ENCODE results near the gene TREM2. TPM values are rescaled to one million over a fixed set of nuclear protein-coding genes. Genes with fewer than 3 reads are reported as not detected.

TREM2 gene
- total and polyA plus RNA-seq, 2 donors (not counting 1 experiment from before 2014, with no cell fraction given) = 0.33 TPM; not detected in 1

DNA sequence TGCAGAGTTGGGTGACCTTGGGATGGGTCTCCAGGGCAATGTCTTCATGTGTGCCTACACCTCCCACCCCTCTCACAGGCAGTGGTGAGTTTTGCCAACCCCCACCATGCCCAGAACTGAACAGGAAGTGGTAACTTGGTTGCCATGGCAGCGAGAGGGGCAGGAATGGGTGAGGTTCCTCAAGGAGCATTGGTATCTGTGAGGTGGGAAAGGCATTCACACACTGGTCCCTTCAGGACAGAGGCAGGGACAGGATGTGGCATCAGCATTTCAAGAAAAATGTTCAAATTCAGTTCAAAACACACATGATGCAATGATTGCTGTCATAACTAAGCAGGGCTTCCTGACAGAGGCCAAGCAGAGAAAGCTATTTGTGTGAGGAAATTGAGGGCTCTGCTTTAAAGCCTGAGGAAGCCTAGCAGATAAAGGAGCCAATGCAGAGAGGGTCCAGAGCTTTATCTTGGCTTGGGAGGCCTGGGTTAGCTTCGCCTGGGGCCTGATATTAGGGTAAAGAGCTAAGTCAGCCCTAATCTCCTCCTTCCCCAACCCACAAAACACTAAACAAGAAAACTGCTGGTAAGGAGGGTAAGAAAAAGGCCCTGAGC lies 37.5 kb upstream of the TREM2 start:
- H3K4me1 Mint-ChIP-seq = peaks cover 81% of the 10 kb centered on the region
- peak overlapping the region; percentile 97 for H3K27ac Mint-ChIP-seq
- TF ChIP-seq EZH2 (IDR thresholded peaks at IDR 0.05; ENCODE audit: borderline replicate concordance, insufficient read depth, low read depth, low read length, poor library complexity, severe bottlenecking) = no peak
- TF ChIP-seq, protein P1, sequence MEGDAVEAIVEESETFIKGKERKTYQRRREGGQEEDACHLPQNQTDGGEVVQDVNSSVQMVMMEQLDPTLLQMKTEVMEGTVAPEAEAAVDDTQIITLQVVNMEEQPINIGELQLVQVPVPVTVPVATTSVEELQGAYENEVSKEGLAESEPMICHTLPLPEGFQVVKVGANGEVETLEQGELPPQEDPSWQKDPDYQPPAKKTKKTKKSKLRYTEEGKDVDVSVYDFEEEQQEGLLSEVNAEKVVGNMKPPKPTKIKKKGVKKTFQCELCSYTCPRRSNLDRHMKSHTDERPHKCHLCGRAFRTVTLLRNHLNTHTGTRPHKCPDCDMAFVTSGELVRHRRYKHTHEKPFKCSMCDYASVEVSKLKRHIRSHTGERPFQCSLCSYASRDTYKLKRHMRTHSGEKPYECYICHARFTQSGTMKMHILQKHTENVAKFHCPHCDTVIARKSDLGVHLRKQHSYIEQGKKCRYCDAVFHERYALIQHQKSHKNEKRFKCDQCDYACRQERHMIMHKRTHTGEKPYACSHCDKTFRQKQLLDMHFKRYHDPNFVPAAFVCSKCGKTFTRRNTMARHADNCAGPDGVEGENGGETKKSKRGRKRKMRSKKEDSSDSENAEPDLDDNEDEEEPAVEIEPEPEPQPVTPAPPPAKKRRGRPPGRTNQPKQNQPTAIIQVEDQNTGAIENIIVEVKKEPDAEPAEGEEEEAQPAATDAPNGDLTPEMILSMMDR (IDR thresholded peaks at IDR 0.05) = no peak
- no CpG with 5 or more reads among the region's 2 CpGs for WGBS (ENCODE audit: insufficient coverage)
- H3K79me2 ChIP-seq (ENCODE audit: control insufficient read depth, insufficient read depth, low read length) = peaks cover 34% of the 10 kb centered on the region
- H3K4me2 ChIP-seq (replicated peaks; ENCODE audit: low read depth, low read length, poor library complexity, severe bottlenecking) = peak overlapping the region; percentile 80
- H3K9me3 Mint-ChIP-seq (ENCODE audit: insufficient read depth) = no peaks in the 10 kb centered on the region
- peak; percentile 35 for ATAC-seq (ENCODE audit: low read depth)
- peak overlapping the region; percentile 63 for H3K9ac ChIP-seq (ENCODE audit: low read length)
- H4K20me1 ChIP-seq (ENCODE audit: control insufficient read depth, insufficient read depth, low read length, poor library complexity, severe bottlenecking) = peaks cover 17% of the 10 kb centered on the region
- no peaks in the 10 kb centered on the region for H3K27me3 ChIP-seq (replicated peaks in 1 of 4; ENCODE audit: control extremely low read depth in 1 of 4, control insufficient read depth in 3 of 4, insufficient read depth in 4 of 4, low read length in 3 of 4)
- ChIA-PET POLR2A (interaction anchor here (1.1 kb wide), 1 partner anchor 128 kb away, joined by 5 read pairs; the partner anchor contains the start of gene OARD1), CTCF (interaction anchor here (0.7 to 1.8 kb wide), 7 partner anchors 8 to 128 kb away, joined by 3 to 11 read pairs (median 5); partner anchors contain the start of gene NFYA)
- H3K27me3 Mint-ChIP-seq = no peaks in the 10 kb centered on the region
- peak overlapping the region; percentile 46 to 62 (median 60) for H3K4me3 ChIP-seq (ENCODE audit: control extremely low read depth in 1 of 5, extremely low read depth in 1 of 5, insufficient read depth in 1 of 5, low read depth in 2 of 5, low read length in 4 of 5)
- H2AFZ ChIP-seq (ENCODE audit: insufficient read depth, low read depth, low read length, poor library complexity, severe bottlenecking) = peak overlapping the region; percentile 36
- peaks cover 75 to 79% of the 10 kb centered on the region in 2 donors for H3K4me1 ChIP-seq (ENCODE audit: control insufficient read depth in 2 of 2, insufficient read depth in 2 of 2, low read length in 2 of 2)
- intact Hi-C loops (cut with micrococcal nuclease) = loop anchor here (2.0 kb wide), 2 partner anchors 18 to 78 kb away; no protein-coding TSS in a partner anchor
- DNase-seq = peak; percentile 71
- peak overlapping the region; percentile 90 to 94 for H3K27ac ChIP-seq (ENCODE audit: low read length in 2 of 2)
- H3K4me3 Mint-ChIP-seq = peak overlapping the region; percentile 73
- peaks cover 3 to 32% of the 10 kb centered on the region in 2 experiments for H3K36me3 ChIP-seq (replicated peaks in 1 of 2; ENCODE audit: control extremely low read depth in 1 of 2, control insufficient read depth in 1 of 2, extremely low read depth in 1 of 2, insufficient read depth in 2 of 2, low read length in 1 of 2)
- peaks cover 0 to 3% (median 0%) of the 10 kb centered on the region in 3 donors for H3K9me3 ChIP-seq (ENCODE audit: control extremely low read depth in 1 of 3, control insufficient read depth in 2 of 3, insufficient read depth in 1 of 3, low read length in 2 of 3)

All from B cell (primary cell).